Fibroblast of mammary gland (primary cell): ENCODE results near the gene PPFIBP1.

Experiments used
- DNase-seq: peaks from one replicate; pipeline ENCODE4 v3.0.0-alpha.2; 2010; ENCODE audit warnings: low read depth
- H3K4me3 ChIP-seq: 2 replicates; pipeline ENCODE4 v1.5.1; 2011; ENCODE audit warnings: low read depth, mild to moderate bottlenecking, low read length, moderate library complexity; ENCODE audit not compliant: control insufficient read depth
- TF ChIP-seq, protein P1 (sequence below): conservative IDR thresholded peaks from 2 replicates; pipeline ENCODE4 v1.5.1; 2011; ENCODE audit warnings: low read depth, low read length, inconsistent platforms; ENCODE audit not compliant: control insufficient read depth, insufficient read depth

Gene PPFIBP1

DNA sequence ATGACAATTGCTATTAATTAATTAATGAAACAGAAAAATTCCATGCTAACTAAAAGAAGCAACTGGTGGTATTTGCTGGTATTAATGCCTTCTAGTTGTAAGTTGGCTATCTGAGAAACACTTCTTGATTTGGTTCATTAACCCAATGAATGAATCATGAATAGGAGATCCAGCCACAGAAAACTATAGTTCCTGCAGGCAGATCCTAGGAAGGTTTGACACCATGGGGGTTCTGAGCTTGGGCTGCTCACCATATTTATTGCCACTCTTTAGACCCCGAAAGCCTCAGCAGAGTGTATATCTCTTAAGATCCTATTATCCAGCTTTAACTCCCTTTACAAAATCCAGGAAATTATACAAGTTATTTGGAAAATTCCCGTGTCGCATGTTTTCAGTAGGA is 90.9 kb downstream of the PPFIBP1 start:
- DNase-seq, result no peak
- TF ChIP-seq, protein P1, sequence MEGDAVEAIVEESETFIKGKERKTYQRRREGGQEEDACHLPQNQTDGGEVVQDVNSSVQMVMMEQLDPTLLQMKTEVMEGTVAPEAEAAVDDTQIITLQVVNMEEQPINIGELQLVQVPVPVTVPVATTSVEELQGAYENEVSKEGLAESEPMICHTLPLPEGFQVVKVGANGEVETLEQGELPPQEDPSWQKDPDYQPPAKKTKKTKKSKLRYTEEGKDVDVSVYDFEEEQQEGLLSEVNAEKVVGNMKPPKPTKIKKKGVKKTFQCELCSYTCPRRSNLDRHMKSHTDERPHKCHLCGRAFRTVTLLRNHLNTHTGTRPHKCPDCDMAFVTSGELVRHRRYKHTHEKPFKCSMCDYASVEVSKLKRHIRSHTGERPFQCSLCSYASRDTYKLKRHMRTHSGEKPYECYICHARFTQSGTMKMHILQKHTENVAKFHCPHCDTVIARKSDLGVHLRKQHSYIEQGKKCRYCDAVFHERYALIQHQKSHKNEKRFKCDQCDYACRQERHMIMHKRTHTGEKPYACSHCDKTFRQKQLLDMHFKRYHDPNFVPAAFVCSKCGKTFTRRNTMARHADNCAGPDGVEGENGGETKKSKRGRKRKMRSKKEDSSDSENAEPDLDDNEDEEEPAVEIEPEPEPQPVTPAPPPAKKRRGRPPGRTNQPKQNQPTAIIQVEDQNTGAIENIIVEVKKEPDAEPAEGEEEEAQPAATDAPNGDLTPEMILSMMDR, result no peak
- H3K4me3 ChIP-seq, result no peak overlapping the region

DNA sequence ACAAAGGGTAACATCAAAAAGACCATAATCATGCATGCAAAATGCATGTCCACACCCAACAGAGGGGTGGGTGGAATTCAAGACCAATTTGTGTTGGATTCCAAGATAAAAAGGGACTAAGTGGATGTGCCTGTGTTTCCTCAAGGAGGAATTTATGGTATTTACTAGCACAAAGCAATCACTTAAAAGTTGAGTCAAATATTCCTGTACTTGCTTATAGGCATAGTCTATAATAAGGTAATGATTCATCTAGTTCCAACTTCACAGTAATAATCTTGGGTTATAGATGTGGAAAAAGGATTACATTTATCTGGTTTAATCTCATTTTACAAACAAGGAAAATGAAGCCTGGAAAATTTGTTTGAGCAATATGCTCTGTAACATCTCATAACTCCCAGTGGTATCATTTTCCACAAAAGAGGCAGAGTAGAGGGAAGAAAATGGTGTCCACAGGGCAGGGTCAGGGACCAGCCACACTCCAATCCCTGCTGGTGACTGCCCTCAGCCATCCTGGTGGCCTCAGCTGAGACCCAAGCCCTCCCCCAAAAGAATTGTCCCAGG is 91.4 kb downstream of the PPFIBP1 start:
- no peak for DNase-seq
- H3K4me3 ChIP-seq, result no peak overlapping the region

DNA sequence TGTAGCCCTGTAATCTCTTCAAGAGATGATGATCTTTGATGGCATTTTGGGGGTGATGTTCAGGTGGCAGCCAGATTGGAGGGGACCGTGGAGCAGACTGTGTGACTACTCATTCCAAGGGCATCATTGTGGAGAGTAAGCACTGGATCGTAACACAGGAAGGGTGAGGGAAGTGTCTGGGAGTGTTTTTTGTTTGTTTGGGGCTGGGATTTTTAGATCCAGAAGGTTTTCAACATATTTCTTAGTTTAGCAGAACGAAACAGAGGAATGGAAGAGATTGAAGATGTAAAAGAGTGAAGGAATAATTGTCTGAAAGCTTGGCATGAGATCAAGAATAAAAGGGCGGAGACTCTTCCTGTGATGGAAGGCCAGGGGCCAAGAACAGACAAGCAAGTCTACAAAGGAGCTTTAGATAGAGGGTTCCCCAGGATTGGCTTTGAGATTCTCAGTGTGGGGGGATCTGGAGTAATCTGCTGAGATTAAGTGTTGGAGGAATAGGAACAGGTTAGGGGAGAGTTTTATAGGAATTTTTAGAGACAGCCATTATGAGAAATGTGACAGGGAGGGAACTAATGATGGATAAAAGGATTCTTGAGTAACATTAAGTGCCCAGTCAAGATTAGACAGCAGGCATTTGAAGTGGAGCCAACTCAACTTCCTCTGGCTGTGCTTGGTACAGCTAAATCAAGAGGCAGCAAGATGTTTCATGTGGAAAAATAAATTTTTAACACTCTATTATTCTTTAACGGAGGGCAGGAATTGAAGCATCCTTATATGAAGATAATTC is 92.5 kb downstream of the PPFIBP1 start:
- DNase-seq, result no peak
- H3K4me3 ChIP-seq, result no peak overlapping the region
- TF ChIP-seq, protein P1, result no peak

More for the DNA sequence above, 91.4 kb downstream of the PPFIBP1 start:
- TF ChIP-seq, protein P1, result no peak

DNA sequence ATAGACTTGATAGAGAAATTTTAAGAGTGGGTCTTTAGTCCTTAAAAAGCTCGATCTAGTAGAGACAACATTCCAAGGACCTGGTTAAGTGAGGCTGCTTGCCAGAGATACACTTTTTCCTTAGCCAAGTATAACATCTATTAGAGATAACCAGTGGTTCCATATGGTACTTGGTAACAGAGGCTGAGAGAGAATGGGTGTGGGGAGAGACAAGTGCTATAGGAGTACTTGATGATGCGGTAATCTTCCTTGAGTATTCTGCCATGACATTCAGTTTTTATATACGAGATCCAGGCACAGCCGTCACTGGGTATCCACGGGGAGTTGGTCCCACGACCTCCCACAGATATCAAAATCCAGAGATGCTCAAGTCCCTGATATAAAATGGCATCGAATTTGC is 94.8 kb downstream of the PPFIBP1 start:
- no peak for DNase-seq
- TF ChIP-seq, protein P1, result no peak
- H3K4me3 ChIP-seq, result no peak overlapping the region

DNA sequence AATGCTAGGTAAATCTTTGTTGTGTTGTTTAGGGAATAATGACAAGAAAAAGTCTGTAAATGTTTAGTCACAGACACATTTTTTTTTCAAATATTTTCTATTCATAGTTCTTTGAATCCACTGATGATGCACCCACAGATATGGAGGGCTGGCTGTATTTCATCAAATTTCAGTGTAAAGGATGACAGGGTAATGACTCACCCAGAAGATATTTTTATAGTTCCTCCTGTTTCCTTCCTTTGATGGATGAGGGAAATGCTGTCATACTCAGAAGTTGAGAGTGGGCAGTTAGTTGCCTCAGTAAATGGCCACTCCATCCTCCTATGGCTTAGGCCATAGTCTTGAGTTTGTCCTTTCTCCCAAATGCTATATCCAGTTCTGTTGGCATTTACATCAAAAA is 95.3 kb downstream of the PPFIBP1 start:
- H3K4me3 ChIP-seq, result no peak overlapping the region
- TF ChIP-seq, protein P1, result no peak
- DNase-seq, result peak; percentile 91

DNA sequence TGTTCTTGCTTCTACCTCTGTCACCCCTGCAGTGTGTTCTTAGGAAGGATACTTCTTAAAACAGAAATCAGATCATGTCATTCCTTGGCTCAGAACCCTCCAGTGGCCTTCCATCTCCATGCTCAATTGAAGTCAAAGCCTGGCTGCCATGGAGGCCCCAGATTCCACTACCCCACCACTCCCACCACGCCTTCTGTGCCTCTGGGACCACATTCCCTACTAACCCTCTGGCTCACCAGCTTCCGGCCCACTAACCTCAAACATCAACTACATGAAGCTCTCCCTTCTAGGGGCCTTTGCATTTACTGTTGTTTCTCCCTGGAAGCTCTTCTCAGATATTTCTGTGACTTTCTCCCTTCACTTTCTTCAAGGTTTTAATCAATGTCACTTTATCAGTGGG is 96.1 kb downstream of the PPFIBP1 start:
- TF ChIP-seq, protein P1, result no peak
- no peak for DNase-seq

More for the DNA sequence above, 96.1 kb downstream of the PPFIBP1 start:
- H3K4me3 ChIP-seq, result no peak overlapping the region
